IPS DF 4.7 (cell line): ENCODE data around the gene PPP1CA.
"Not testable (repeated sequence)": the region's sequence is repeated elsewhere in the genome, so short reads cannot be mapped to it uniquely, and the experiment has no call there.

Source experiments
- DNase-seq: peaks from one replicate; pipeline ENCODE4 v3.0.0-alpha.2; 2013; ENCODE audit warnings: low spot score; ENCODE audit errors: extremely low read depth

Gene PPP1CA

DNA sequence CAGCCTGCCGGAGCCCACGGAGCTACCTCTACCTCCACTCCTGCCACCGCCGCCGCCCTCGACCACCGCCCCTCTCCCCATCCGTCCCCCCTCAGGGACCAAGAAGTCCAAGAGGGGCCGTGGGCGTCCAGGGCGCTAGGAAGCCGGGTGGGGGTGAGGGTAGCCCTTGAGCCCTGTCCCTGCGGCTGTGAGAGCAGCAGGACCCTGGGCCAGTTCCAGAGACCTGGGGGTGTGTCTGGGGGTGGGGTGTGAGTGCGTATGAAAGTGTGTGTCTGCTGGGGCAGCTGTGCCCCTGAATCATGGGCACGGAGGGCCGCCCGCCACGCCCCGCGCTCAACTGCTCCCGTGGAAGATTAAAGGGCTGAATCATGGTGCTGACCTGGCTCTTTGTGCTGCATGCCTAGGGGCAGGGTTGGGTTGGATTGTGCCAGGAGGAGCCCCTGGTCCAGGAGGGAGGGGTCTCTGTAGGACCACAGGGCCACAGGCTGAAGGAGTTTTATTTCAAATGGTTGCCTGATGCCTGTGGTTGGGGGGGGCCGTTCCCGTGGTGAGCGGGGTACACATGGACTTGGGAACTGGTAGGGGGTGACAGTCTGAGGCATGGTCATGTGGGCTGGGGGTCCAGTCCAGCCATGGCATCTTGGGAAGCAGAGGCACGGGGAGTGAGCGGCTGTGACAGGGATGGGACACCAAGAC is 33.5 kb upstream of the PPP1CA start:
- DNase-seq: no peak

DNA sequence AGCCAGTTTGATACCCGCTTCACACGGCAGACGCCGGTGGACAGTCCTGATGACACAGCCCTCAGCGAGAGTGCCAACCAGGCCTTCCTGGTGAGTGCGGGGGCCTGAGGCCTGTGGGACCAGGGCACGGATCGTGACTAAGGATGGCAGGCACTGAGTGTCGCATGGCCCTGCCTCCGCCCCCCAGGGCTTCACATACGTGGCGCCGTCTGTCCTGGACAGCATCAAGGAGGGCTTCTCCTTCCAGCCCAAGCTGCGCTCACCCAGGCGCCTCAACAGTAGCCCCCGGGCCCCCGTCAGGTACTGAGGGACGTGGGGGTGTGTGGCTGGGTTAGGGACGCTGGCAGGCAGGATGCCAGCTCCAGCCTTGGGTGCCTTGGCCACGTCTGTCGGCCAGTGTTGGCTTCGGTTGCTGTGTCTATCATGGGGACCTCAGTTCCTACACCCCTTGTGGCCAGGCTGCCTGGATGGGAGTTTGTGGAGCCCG is 32.8 kb upstream of the PPP1CA start:
- no peak for DNase-seq

DNA sequence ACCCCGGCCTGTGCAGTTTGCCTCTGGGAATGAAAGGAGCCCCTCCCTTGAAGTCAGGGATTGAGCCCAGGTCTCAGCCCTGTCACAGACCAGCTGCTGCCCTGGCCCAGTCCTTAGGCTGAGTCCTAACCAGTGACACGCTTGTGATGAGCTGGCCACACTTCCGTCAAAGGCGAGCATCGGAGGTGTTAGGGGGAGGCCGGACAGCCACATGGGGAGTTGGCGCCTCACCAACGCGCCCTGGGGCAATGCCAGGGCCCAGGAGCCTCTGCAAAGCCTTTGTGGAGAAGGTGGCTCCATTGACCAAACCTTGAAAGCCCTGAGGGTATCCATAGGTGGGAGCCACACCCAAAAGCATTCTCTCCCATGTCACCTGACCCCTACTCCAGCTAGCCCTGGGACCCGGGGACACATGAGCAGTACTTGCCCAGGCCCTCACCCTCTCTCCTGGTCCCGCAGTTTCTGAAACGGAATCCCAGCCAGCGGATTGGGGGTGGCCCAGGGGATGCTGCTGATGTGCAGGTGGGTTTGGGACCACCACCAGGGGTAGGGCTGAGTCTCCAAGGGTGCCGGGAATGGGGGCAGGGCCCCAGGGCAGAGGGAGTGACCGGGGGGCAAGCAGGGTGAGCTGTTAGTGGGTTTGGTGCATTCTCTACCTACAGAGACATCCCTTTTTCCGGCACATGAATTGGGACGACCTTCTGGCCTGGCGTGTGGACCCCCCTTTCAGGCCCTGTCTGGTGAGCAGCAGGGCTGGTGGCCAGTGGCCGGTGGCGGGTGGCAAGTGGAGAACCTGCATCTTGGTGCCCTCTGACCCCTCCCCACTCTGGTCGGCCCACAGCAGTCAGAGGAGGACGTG is 32.1 kb upstream of the PPP1CA start:
- no peak for DNase-seq

DNA sequence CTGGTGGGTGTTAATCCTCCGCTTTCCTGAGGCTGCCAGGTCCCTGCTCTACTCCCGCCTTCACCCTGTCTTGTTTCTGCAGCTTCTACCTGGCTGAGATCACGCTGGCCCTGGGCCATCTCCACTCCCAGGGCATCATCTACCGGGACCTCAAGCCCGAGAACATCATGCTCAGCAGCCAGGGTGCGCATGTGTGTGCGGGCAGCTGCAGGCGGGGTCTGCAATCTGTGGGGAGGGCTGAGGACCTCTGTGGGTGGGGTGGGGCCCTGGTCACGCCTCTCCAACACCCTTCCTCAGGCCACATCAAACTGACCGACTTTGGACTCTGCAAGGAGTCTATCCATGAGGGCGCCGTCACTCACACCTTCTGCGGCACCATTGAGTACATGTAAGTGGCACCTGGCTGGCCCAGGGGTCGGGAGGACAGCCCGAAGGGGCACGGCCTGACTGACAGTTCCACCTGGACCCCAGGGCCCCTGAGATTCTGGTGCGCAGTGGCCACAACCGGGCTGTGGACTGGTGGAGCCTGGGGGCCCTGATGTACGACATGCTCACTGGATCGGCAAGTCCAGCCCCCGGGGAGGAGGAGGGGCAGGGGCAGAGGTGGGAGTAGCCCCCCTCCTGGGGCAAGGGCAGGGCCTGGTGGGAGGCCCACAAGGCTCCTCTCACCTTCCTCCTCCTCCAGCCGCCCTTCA is 31.1 kb upstream of the PPP1CA start:
- DNase-seq: no peak

DNA sequence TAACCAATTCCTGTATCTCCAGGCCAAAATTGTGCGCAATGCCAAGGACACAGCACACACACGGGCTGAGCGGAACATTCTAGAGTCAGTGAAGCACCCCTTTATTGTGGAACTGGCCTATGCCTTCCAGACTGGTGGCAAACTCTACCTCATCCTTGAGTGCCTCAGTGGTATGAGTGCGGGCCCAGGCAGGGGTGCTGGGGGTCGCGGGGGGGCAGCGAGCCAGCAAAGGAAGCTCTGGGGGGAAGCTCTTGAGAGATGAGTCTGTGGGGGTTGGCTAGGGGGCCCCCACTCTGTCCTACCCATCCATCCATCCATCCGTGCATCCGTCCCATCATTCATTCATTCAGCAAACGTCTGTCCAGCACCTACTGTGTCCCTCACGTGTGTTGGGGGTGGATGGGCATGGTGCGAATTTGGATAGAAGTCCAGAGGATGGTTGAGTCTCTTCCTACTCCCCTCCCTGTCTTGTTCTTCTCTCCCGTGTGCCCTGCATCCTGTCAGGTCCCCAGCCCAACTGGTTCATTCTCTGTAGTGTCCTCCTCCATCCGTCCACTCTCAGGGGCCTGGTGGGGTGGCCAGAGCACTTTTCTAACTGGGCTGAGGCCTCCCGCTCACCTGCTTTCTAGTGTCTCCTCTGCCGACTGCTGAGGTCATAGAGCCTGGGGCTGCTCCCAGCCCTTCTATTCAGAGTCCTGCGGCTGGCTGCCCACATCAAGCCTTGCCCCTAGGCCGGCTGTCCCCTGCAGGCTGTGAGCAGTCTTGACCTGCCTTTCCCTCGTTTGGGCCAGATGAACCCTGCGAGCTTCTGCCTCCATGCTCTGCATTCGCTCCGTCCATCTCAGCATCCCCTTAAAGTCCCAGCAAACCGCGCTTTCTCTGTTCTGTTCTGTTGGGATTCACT is 29.9 kb upstream of the PPP1CA start:
- DNase-seq: no peak

DNA sequence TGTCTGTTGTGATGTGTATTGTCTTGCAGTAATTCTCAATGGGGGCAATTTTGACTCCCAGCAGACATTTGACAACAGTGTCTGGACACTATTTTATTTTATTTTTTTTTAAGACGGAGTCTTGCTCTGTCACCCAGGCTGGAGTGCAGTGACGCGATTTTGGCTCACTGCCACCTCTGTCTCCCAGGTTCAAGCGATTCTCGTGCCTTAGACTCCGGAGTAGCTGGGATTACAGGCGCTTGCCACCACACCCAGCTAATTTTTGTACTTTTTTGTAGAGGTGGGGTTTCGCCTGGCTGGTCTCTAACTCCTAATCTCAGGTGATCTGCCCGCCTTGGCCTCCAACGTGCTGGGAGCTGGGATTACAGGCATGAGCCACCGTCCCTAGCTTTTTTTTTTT is 28.1 kb upstream of the PPP1CA start:
- DNase-seq: no peak

DNA sequence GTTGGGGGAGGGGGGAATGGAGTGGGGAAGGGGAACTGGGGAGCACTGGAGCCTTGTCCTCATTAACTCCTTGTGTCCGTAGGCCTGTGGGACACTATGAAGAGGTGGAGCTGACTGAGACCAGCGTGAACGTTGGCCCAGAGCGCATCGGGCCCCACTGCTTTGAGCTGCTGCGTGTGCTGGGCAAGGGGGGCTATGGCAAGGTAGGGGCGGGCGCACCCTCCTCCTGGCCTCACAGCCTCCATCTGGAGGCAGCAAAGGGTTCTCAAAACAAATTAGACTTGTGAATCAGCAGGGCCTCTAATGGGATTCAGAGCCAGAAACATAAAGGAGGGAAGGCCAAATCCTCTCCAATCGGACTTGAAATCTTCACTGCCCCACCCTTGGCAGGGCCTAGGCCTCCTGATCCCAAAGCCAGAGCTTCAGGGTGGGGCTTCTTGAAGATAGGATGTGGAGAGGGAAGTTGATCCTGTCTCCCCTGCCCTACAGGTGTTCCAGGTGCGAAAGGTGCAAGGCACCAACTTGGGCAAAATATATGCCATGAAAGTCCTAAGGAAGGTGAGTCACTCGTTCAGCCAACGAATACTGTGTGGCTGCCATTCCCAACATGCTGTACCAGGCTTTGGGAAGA is 27.5 kb upstream of the PPP1CA start:
- DNase-seq: no peak

DNA sequence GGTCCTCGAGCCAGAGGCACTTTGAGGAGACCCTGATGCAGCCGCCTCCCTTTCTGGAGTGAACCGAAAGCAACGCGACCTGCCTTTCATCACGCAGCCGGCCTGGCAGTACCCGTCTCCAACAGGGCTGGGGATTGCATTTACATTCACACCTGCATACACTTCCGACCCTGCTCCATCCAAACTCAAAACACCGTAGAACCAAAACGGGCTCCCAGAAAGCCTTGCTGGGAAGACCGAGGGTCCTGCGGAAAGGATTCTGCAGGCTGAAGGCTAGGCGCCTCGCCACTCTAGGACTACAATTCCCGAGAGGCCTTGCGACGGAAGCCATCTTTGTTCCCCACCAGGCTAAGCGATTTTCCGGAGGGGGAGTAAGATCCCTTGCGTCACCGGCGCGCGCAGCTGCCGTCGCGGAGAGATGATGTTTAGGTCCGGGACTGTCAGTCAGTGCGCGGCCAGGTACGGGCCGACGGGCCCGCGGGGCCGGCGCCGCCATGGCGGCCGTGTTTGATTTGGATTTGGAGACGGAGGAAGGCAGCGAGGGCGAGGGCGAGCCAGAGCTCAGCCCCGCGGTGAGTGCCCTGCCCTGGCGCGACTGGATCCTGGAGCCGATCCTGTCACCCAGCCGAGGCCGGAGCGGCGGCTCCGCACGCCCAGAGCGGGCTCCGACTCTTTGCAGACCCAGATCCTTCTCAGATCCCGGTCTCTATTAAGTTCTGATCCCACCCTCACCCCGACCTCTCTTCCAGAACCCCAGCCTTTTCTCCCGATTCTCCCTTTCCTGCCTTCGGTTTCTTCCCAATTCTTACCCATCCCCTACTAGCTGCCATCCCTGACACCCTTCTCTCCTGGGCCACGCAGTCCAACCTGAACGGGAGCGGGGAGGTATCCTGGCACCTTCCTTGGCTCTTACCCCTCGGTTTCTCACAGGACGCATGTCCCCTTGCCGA is 26.7 kb upstream of the PPP1CA start, which contains the start of gene RPS6KB2:
RPS6KB2 (plus strand) TSS at position 443 of the 950 bp plus-strand sequence; CDS start at position 495, 52 bp downstream.
- DNase-seq: peak; percentile 93

DNA sequence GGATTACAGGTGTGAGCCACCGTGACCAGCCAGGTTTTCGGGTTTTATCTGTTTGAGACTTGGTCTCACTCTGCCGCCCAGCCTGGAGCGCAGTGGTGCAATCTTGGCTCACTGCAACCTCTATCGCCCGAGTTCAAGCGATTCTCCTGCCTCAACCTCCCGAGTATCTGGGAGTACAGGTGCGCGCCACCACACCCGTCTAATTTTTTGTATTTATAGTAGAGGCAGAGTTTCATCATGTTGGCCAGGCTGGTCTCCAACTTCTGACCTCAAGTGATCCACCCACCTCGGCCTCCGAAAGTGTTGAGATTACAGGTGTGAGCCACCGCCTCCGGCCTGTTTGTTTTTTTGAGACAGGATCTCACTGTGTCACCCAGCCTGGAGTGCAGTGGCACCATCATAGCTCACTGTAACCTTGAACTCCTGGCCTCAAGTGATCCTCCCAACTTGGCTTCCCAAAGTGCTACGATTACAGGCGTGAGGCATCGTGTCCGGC is 25.8 kb upstream of the PPP1CA start:
- not testable (repeated sequence) for DNase-seq

DNA sequence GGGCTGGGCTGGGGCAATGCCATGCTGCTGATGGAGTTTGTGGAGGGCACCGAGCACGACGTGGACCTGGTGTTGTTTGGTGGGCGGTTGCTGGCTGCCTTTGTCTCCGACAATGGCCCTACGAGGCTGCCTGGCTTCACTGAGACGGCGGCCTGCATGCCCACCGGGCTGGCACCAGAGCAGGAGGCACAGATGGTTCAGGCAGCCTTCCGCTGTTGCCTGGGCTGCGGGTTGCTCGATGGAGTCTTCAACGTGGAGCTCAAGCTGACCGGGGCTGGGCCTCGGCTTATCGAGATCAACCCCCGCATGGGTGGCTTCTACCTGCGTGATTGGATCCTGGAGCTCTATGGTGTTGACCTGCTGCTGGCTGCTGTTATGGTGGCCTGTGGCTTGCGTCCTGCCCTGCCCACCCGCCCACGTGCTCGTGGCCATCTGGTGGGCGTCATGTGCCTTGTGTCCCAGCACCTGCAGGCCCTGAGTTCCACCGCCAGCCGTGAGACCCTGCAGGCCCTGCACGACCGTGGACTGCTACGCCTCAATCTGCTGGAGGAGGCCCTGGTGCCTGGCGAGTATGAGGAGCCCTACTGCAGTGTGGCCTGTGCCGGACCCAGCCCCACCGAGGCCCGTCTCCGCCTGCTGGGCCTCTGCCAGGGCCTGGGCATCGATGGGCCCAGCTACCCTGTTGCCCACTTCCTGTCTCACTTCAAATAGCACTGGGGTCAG is 22.4 kb upstream of the PPP1CA start:
- DNase-seq: no peak

DNA sequence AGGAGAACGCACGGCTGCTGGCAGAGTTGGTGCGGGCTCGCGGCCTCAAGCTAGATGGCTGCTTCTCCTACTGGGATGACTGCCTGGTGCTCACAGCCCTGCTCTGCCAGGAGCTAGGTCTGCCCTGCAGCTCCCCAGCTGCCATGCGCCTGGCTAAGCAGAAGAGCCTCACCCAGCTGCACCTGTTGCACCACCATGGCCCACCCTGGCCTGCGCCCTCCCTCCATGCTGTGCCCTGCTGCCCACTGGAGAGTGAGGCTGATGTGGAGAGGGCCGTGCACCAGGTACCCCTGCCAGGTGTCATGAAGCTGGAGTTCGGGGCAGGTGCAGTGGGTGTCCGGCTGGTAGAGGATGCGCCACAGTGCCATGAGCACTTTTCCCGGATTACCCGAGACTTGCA is 21.8 kb upstream of the PPP1CA start:
- no peak for DNase-seq

DNA sequence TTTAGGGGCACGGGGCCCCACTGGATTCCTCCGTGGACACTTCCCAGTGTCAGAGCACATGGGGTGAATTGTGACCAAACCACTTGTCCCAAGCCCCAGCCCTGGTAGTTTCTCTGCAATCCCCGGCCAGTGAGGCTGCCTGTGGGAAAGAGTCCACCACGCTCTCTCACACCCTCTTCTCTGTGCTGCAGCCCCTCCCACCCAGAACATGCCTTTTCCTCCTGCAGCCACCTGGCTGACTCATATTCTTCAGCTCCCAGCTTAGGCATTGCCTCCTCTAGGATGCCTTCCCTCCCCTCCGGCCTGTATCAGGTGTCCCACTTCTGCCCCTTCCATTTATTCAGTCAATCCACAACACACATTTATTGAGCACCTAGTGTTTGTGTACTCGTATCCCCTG is 21.2 kb upstream of the PPP1CA start:
- no peak for DNase-seq

DNA sequence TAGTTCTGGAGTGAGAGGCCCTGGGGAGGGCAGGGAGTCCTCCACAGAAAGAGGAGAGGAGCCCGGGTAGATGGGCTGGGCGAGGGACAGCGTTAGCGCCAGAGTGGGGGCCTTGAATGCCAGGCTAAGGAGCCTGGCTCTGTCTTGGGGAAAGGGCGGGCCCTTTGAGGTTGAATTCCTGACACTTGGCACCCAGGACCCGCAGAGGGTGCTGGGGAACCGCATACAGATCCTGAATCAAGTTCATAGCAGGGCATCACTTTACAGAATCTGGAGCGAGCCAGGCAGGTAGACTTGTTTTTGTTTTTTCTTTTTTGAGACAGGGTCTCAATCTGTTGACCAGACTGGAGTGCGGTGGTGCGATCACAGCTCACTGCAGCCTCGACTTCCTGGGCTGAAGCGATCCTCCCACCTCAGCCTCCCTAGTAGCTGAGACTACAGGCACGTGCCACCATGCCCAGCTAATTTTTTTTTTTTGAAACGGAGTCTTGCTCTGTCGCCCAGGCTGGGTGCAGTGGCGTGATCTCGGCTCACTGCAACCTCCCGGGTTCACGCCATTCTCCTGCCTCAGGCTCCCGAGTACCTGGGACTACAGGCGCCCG is 19.9 kb upstream of the PPP1CA start:
- no peak for DNase-seq

DNA sequence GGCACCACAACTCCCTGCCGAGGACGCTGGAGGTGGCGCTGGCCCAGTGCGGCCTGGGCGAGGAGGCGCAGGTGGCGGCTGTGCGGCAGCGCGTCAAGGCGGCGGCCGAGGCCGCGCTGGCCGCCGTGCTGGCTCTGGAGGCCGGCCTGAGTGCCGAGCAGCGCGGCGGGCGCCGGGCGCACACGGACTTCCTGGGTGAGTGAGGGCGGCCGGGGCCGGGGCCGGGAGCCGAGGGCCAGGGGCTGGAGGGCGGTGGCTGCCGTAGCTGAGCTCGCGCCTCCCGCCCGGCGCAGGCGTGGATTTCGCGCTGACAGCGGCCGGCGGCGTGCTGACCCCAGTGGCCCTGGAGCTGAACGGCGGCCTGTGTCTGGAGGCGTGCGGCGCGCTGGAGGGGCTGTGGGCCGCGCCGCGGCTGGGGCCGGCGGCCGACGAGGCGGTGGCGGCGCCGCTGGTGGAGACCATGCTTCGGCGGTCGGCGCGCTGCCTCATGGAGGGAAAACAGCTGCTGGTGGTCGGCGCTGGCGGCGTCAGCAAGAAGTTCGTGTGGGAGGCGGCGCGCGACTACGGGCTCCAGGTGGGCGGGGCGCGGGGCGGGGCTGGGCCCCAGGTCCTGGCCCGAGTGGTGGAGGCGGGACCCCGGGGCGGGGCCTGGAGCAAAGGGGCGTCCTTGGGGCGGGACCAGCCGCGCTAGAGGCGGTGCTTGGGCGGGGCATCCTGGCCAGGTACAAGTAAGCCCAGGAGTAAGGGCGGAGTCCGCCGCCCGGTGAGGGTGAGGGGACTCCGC is 19.2 kb upstream of the PPP1CA start:
- no peak for DNase-seq

DNA sequence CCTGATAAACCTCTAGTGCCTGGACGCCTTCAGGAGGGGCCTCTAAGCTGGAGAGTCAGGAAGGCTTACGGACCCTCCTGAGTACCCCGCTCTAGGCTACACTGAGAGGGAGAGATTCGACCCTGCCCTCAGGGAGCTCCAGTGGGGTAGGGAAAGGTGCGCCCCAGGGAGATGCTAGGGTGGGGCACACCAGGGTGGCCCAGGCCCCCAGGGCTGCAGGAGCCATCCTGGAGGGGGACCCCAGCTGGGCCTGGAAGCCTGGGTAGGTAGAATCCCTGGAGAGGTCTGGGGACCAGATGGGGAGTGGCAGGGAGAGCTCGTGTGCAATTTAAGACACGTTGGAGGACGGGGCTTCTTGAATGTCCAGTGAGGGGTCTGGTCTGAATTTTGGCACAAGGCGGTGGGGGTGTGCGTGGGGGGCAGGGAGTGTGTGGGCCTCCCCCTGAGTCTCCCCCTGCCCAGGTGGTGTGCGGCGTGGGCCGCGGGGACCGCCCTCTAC is 18.5 kb upstream of the PPP1CA start:
- DNase-seq: no peak

DNA sequence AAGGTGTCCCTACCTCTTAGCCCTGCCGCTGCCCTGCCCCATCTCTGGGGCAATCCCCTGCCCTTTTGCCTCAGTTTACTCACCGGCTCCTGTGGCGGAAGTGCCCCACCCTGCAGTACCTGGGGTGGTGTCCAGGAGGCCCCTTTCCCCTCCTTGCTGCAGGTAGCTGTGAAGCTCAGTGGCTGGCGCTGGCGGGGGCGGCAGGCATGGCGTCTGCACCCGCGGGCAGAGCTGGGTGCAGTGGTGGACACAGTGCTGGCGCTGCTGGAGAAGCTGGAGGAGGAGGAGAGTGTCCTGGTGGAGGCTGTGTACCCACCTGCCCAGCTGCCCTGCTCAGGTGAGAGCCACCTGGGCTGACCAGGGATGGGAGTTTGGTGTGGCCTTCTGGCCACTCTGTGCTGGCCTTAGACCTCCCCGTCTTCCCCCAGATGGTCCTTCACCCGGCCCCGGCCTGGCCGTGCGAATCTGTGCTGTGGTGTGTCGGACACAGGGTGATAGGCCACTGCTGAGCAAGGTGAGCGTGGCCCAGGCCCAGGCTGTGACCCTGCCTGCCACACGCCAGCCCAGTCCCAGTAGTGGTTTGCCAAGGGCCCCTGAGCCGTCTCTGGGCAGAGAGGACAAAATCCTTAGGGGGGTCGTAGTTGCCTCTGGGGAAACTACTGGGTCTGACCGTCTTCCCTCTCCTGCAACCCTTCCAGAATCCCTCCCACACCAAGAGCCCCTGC is 17.8 kb upstream of the PPP1CA start:
- DNase-seq: no peak
